COR-L47 (cell line): ENCODE results near the gene CASTOR1.

Experiments used
- DNase-seq: peaks from one replicate; lab custom pipeline; 2025; lab: John Stamatoyannopoulos, UW

CASTOR1 gene

DNA sequence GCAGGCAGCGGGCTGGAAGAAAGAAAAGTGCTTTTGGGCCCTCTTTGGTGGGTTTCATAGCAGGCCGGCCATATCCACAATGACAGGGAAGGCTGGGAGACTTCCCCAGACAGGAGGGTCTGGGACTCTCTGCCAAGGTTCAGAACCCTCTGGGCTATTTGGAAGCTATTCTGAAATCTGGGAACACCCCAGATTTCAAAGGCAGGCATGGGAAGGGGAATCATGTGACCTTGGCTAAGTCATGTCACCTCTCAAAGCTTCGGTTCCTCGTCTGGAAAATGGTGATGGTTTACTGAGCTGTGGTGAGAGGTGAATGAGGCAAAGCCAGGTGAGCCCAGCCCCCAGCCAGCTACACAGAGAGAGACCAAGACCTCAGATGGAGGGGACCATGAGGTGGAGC lies 4.6 kb downstream of the CASTOR1 start:
- DNase-seq: no peak

DNA sequence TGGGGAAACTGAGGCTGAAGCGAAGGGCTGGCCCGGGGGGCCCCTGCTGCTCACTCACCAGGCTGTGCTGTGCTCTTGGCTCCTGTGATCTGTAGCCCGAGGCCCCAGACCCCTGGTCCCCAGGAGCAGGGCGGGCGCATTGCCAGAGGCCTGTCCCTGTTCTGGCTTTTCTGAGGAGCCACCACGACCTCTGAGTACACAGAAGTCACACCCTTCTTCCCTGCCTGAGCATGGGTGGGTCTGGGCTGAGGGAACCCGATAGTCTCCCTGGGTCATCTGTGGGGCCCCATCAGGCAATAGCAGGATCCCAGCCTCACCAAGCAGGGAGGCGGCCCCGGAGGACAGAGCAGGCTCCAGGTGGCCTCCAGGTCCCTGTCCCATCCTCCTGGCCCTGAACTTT lies 5.1 kb downstream of the CASTOR1 start:
- DNase-seq: no peak

DNA sequence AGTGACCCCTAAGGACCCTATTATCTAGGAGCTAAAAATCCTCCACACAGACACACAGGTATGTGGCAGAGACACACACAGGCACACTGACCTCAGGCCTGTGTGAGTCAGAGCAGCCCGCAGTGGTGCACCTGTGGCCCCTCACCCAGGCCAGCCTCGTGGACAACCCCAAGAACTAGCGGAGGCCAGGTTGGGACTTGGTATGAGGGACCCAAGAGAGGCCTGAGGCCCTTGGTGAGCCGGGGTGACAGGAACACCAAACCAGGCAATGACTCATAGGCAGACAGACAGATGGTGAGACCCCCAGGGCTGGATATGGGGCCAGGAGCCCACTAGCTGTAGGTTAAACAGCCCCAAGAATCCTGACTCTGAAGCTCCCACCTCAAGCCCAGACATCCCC lies 6.0 kb downstream of the CASTOR1 start:
- no peak for DNase-seq

DNA sequence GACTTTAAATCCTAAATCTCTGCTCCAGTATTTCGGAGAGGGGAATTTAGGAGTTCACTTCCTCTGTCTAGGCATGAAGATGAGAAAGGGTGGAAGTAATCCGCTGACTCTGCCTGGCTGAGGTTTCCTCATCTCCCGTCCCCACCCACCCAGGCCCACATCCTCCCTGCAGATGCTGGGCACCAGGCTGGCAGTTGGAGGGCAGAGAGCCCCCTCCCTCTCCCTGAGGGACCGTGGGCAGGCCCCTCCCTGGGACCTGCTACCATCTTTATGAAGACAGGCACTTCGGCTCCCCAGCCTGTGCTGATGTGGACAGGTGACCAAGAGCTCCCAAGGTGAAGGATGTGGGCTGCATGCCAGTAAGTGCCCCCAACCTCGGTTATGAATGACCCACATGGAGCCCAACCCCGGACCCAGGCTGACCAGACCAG lies 6.7 kb downstream of the CASTOR1 start:
- DNase-seq: no peak

DNA sequence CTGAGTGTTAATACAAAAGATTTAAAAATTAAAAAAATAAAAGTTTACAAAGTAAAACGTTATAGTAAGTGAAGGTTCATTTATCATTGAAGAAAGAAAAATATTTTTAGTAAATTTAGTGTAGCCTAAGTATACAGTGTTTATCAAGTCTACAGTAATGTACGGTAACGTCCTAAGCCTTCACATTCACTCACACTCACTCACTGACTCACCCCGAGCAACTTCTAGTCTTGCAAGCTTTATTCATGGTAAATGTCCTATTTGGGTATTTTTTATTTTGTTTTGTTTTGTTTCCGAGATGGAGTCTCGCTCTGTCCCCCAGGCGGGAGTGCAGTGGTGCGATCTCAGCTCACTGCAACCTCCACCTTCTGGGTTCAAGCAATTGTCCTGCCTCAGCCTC lies 8.8 kb downstream of the CASTOR1 start:
- no peak for DNase-seq

DNA sequence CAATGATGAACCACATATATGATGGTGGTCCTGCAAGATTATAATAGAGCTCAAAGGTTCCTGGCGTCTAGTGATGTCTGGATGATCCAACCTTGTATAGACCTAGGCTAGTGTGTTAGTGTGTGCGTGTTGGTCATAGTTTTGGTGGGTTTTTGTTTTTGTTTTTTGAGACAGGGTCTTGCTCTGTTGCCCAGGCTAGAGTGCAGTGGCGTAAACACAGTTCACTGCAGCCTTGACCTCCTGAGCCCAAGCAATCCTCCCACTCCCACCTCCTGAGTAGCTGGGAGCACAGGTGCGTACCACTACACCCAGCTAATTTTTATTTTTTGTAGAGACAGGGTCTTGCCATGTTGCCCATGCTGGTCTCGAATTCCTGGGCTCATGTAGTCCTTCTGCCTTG lies 9.4 kb downstream of the CASTOR1 start:
- DNase-seq: no peak

DNA sequence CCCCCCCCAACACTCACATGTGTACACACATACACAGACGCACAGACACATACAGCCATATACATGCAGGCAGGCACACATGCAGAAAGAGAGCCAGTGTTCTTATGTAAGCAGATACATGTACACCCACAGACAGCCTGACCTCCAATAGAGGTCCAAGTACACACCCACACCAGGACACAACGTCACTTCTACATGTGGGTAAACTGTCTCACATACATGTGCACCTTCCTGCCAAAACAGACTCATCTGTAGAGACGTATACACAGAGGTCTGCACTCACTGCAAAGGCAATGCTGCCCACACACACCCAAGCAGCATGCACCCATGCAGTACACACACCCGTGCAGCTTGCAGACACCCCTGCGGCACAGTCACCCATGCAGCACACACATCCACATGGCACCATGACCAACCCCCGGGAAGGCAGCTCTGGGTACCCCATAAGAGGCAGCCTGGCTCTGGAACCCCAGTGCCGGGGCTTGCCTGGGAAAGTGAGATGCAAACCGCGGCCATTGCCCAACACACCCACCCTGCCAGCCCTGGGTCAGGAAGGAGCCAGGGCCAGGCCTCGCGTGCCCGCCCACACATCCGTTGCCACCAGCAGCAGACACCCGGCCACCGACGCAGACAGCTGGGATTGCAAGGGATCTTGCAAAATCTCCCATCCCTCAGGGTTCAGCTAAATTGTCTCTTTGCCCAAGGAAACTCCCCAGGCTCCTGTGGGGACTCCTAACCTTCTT lies 10.1 kb downstream of the CASTOR1 start:
- no peak for DNase-seq

DNA sequence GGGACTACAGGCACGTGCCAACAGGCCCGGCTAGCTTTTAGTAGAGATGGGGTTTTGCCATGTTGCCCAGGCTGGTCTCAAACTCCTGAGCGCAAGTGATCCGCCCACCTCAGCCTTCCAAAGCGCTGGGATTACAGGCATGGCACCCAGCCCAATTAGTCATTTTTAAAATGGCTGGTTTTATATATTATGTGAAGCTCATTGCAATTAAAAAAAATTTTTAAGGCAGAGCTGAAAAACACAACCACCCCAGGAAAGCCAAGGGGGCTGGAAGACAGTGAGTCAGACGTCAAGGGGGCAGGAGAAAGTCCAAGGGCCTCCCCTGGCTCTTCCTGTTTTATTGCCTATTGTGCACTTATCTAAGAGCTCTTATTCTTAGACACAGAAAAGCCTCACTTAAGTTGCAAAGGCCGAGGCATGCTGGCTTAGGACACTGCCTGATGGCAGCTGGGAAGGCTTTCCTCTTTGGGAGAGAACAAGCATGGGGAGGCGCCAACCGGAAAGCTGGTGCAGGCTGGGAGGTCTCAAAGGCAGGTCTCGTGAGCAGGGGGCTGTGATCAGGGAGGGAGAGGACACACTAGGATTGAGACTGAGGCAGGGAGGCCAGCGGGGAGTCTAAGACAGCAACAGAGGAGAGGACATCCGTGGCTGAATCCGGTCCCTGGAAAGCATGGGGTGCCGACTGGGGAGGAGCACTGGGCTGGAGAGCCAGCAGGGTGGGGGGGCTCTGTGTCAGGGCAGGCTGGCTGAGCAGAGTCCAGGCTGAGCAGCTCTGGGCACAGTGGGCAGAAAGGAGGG lies 11.6 kb downstream of the CASTOR1 start:
- no peak for DNase-seq

DNA sequence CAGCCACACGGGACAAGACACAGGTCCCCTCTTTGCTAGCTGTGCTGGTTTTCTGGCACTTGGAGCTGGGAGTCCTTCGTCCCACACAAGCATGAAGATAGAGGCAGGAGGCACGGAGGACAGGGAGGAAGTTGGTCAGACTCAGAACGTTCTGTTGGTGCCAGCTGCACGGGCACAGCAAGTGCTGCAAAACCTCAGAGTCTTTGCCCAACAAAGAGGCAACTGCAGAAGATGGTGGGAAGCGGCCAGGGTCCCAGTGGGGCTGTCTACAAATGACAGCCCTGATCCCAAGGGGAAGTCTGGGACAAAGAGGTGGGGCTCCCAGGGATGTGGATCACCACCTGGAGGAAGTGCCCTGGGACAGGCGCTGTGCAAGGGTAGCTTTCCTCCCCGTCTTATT lies 13.3 kb downstream of the CASTOR1 start:
- DNase-seq: no peak

DNA sequence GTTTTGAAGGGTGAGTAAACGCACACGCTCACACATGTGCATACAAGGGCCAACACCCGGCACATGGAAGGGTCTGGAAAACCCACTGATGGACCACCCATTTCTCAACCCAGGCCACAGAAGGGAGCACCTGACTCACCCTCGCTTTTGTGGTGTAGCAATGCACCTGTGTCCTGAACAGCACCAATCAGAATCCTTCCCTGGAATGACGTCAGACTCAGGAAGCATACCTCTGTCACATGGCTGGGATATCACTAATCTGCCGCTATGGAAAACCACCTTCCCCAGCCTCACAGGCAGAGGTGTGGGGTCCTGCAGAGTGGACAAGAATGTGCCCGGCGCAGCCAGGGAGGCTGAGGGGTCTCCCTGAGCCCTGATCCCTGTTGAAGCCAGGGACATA lies 13.7 kb downstream of the CASTOR1 start:
- no peak for DNase-seq

DNA sequence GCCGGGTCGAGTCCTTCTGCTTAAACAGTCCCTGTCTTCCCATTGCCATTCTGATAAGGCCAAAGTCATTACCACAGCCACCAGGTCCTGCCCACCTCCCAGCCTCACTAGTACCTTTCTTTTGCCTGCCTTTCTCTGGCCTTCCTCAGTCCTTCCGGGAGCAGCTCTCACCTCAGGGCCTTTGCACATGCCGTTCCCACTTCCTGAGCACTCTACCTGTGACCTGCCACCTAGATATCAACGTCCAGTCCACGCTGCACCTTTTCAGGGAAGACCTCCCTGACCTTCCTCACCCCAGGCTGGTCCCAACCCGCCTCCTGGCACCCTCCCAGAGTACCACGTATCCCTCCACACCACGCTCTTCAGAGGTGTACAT lies 14.9 kb downstream of the CASTOR1 start:
- no peak for DNase-seq

DNA sequence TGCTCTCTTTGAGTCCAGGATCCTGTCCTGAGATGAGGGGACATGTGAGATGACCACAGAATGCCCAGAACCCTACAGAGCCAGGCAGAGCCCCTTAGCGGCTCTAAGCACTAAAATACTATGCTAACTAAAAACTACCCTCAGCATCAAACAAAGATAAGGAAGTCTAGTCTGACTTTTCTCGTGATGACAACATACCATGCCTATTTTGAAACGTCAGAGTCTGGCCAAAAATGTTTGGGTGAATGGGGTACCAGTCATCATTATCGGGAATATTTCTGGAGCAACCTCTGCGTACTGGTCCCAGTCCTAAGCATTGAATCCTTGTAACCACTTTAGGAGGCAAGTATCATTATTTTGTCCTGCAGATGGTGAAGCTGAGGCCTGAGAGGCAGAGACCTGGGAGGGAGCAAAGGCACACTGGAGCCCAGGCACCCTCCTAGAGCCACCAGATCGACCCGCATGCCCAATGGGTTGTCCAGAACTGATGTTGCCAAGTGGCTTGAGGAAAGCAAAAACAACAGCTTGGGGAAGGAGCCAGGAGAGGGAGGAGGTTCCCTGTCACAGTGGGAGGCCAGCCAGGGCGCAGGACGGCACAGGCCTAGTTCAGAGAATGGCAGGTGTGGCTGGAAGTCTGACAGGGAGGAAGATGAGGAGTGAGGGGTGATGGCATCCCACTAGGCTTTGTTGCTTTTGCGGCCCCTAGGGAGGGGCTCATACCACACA lies 15.4 kb downstream of the CASTOR1 start:
- no peak for DNase-seq

DNA sequence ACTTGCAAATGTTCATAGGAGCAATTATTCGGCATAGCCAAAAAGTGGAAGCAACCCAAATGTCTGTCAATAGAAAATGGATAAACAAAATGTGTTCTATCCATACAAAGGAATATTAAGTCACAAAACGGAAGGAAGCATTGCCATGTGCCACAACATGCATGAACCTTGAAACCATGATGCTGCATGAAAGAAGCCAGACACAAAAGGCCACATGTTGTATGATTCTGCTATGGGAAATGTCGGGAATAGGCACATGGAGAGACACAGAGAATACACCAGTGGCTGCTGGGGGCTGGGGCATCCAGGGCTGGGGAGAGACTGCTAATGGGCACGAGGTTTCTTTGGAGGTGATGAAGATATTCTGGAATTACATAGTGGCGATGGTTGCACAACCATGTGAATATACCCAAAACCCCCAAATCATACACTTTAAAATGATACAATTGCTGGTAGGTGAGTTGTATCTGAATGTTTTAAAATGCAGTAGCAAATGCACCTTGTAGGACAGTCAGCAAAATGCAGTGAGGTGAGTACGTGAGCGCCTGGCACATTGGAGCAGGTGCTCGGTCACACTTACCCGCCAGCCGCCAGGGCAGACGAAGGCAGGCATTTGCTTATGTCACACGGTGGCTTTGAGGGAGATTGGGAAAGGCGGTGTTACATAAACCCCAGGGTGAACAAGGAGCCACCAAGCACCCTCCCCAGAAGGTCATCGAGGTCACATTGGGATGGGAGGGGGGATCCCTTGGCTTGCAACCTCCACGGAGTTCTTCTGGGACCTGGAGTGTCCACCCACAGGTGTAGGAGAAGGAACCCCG lies 16.3 kb downstream of the CASTOR1 start:
- DNase-seq: no peak

DNA sequence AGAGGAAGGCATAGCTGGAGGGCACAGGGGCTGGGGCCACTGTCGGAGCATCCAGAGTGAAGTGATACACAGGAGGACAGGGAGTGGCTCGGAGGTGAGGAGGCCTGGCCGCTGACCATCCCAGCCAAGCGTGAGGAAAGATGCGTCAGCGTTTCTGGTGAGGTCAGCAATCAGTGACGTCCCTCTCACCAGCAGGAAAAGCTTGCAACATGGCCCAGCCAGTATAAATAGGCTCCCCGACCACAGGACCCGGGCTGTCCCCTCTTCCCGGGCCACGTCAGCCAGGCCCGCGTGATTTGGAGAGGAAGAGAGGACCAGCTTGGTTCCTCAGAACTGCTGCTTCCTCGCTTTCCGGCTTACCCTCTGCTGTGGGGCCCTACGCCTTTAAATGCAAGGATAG lies 18.5 kb downstream of the CASTOR1 start:
- DNase-seq: no peak

DNA sequence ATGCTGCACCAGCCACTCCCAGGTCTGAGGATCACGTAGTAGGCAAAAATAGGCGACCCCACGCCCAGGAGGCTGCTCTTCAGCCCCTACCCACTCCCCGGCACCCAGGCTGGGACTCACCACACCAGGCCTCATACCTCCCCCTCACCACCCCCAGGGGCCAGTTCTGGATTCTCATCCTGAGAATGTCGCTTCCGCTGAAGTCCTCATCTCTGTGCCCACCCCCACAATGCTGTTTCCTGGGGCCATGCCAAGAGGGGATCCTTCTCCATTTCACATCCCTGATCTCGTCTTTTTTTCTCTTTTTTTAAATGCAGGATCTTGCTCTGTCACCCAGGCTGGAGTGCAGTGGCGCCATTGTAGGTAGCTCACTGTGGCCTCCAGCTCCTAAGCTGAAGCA lies 21.0 kb downstream of the CASTOR1 start:
- no peak for DNase-seq

DNA sequence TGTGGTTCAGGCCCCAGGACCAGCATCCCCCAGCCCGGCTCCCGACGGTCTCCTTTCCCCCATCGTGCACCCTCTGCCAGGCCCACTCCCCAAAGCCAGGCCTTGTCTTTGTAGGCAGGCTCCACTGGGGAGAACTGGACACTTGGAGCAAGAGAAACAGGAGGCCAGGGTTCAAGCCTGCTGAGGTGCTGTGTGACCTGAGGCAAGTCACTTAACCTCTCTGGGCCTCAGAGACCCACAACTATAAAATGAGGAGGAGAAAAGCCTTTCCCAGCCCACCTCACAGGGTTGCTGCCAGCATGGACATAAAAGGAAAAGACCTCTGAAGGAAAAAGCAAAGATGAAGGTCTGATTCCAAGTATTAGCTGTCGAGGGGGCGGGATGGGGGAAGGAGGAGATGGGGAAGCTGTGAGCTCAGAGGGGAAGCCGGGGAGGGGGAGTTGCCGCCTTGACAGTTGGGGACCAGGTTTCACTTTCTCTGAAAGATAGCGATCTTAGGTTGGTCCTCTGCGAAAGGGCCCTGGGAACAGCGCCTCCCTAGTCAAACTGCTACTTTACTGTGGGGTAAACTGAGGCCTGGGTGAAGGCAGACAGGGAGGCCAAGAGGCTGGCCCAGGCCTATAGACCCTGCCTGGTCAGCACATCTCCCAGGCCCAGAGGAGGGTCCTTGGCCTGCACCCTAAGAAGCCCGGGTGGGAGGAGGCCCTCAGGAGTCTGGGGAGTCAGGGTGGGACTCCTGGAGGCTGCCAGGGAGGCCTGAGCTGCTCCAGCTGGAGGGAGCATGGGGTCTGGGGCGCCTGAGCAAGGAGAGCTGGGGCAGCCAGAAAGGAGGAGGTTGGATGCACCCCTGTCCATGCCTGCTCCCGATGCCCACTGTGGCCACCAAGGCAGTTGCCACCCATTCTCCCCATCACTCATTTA lies 21.7 kb downstream of the CASTOR1 start:
- DNase-seq: no peak

DNA sequence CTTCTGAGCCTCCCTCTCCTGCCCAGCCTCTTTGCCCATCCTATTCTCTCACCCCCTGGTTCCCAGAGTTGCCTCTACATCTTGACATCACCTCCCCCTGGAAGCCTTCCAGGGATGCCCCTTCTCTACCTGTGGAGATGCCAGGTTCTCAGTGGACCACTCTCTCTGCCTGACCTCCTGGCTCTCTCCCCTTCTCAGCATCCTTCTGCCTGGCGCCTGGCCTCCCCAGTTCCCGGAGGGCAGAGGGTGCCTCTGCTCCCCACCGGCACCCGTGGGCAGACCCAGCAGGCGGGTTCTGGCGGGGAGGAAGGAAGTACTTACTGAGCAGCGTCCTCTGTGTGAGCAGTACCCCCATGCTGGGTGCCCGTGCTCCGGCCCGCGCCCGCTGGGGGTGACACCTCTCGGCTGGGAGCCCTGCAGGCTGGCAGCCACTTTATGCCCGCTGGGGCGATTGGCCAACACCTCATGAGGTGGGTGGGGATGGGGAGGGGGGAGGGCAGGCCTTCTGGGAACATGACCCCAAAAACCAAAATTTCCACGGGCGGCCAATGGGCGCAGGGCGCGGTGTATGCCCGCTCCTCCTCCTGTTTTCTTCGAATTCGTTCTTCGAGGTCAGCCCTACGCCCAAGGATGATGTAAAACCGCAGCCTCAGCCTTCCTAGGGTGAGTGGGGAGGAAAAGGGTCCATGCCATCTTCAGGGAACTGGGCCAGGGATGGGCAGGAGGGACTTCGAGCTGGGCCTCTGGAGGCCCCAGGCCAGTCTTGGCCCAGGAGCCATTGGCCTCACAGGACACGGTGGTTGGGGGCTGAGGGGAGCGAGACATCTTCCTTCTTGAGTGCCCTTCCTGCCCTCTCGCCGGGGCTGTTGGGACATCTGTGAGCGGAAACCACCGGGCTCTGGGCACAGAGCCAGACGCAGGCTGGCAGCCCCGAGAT lies 22.6 kb downstream of the CASTOR1 start, which contains the start of gene OSM:
Gene OSM (minus strand): TSS at position 407 of the 937 bp plus-strand sequence. CDS start 52 bp downstream, at position 355.
- no peak for DNase-seq

DNA sequence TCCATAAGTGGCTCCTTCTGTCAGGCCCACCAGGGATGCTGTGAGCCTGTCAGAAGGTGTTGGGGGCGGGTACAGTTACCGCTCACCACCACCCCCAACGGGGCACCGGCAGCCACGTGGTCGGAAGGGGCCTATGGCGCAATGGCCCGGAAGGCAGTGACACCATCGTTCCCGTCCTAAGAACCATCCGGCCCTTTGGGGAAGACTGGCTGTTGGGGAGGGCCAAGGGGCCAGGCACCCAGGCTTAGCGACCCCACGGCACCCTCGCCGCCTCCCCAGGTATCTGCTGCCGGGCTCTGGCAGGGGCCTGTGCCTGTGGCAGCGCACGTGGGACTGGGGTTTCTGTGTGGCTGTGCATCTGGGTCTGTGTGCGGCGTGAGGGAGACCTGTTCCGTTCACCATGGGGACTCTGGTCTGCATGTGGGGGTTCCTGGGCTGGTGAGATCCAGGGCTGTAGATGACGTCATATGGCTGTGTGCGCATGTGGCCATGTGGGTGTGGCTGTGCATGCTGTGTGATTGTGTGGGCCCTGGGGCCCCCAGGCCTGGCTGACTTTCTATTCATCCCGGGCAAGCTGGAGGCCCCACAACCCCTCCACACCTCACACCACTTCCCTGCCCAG lies 23.4 kb downstream of the CASTOR1 start:
- DNase-seq: no peak

DNA sequence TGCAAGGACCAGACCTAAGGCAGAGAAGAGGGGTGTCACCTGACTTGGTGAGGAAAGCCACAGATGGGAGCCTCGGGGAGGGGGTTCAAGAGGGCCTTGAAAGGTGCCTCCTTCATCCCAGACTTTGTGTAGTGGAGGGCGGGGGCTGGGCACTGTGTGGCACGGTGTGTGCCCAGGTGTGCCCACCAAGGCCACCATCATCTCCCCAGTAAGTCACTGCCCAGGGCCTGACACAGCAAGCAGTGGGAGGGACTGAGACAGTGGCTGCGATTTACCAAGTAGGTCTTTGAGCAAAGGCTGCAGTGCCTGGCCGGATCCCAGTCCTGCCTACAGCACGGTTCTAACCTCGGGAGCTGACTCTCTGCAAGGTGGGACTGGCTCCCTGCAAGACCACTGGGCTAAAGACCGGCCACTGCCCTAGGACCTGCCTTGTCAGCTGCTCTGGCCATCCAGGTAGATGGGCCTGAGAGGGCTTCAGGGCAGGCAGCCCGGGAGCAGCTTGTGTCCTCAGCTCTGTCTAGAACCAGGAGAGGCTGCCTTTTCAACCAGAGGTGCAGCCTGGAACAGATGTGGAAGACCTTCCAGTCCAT lies 24.1 kb downstream of the CASTOR1 start:
- DNase-seq: no peak
